Adrenal gland (tissue), 5 donors: ENCODE measurements around the gene SPC25.

Experiments used
- POLR2A ChIP-seq, 2 donors: fragments of 450-650 bp; IDR thresholded peaks; one replicate each; pipeline ENCODE4 v1.6.1; 2017; ENCODE audit warnings: antibody characterized with exemption in 2 of 2, mild to moderate bottlenecking in 2 of 2, moderate library complexity in 1 of 2
- TF ChIP-seq, protein P1 (sequence below), 6 experiments: fragments of 450-650 bp in 4 of 6; fragments of 200-600 bp in 2 of 6; sonication (generic) in 1 of 6; IDR thresholded peaks; 1 replicate in 5 of 6; 2 replicates in 1 of 6; pipeline versions ENCODE4 v1.5.1 to v1.8.0; 2016 to 2021; ENCODE audit warnings: antibody characterized with exemption in 6 of 6, mild to moderate bottlenecking in 2 of 6, moderate library complexity in 1 of 6
- donor health status: DM: no; HTN: no; CAD: no.

DNA sequence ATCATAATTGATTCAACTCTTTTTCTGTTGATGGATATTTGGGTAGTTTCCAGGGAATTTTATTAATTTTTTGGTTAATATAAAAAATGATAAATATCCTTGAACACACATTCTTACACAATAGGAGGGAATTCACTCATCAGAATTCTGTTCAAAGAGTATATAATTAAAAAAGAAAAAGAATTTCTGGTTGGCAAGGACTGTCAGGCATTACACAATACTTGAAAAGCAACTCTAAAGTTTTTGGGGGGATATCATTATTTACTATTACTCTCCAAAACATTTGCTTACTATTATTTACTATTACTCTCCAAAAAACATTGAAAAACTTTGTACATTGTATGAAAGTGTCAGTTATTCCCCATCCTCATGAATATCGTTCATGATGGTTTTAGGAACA is 48.8 kb upstream of the SPC25 start:
- TF ChIP-seq, protein P1, sequence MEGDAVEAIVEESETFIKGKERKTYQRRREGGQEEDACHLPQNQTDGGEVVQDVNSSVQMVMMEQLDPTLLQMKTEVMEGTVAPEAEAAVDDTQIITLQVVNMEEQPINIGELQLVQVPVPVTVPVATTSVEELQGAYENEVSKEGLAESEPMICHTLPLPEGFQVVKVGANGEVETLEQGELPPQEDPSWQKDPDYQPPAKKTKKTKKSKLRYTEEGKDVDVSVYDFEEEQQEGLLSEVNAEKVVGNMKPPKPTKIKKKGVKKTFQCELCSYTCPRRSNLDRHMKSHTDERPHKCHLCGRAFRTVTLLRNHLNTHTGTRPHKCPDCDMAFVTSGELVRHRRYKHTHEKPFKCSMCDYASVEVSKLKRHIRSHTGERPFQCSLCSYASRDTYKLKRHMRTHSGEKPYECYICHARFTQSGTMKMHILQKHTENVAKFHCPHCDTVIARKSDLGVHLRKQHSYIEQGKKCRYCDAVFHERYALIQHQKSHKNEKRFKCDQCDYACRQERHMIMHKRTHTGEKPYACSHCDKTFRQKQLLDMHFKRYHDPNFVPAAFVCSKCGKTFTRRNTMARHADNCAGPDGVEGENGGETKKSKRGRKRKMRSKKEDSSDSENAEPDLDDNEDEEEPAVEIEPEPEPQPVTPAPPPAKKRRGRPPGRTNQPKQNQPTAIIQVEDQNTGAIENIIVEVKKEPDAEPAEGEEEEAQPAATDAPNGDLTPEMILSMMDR (IDR thresholded peaks at IDR 0.05): no peak
- no peak for TF ChIP-seq POLR2A (IDR thresholded peaks at IDR 0.05)
